GM19397 (cell line): ENCODE measurements around the gene KREMEN1.

Source experiments
- ATAC-seq: cut with Tn5 transposase; IDR thresholded peaks from one replicate; pipeline ENCODE4 v1.9.1; 2021; ENCODE audit warnings: mild to moderate bottlenecking, moderate library complexity; ENCODE audit not compliant: unreplicated experiment

KREMEN1 gene

GRCh38 chr22:29204455-29205183 lies 131.8 kb downstream of the KREMEN1 start:
- ATAC-seq, result no peak

- ATAC-seq, result no peak
These were observed 132.4 kb downstream of the KREMEN1 start for GRCh38 chr22:29205252-29205593.

- ATAC-seq, result peak; percentile 19
These were observed 132.9 kb downstream of the KREMEN1 start, which contains the start of gene EMID1 for GRCh38 chr22:29205594-29206371. TSS of gene EMID1 (plus strand) at chr22:29205896. CDS start at chr22:29206039, 143 bp downstream.

GRCh38 chr22:29206372-29207242 lies 133.8 kb downstream of the KREMEN1 start:
- no peak for ATAC-seq

- ATAC-seq, result no peak
These were observed 134.4 kb downstream of the KREMEN1 start for GRCh38 chr22:29207243-29207550.

GRCh38 chr22:29207562-29208501 lies 135.0 kb downstream of the KREMEN1 start:
- ATAC-seq, result no peak

GRCh38 chr22:29208502-29208862 lies 135.6 kb downstream of the KREMEN1 start:
- no peak for ATAC-seq

GRCh38 chr22:29208879-29209623 lies 136.2 kb downstream of the KREMEN1 start:
- ATAC-seq, result no peak

- ATAC-seq, result no peak
These were observed 136.7 kb downstream of the KREMEN1 start for GRCh38 chr22:29209624-29209929.

- no peak for ATAC-seq
These were observed 138.2 kb downstream of the KREMEN1 start for GRCh38 chr22:29211066-29211465.

GRCh38 chr22:29211466-29211865 lies 138.6 kb downstream of the KREMEN1 start:
- no peak for ATAC-seq

- ATAC-seq, result no peak
These were observed 139.9 kb downstream of the KREMEN1 start for GRCh38 chr22:29212743-29213142.

GRCh38 chr22:29213493-29213892 lies 140.7 kb downstream of the KREMEN1 start:
- no peak for ATAC-seq

GRCh38 chr22:29214232-29214631 lies 141.4 kb downstream of the KREMEN1 start:
- no peak for ATAC-seq

GRCh38 chr22:29215012-29215860 lies 142.4 kb downstream of the KREMEN1 start:
- ATAC-seq, result no peak

GRCh38 chr22:29216011-29216872 lies 143.4 kb downstream of the KREMEN1 start:
- no peak for ATAC-seq

GRCh38 chr22:29216873-29217666 lies 144.2 kb downstream of the KREMEN1 start:
- ATAC-seq, result no peak
